Activated CD4-positive, alpha-beta T cell treated with anti-CD3 and anti-CD28 coated beads, Interleukin-2, amount 10 ng/mL, durations not matched to agents 7 days and 5 days (primary cell): ENCODE data around the gene OR1L1. TPM values are rescaled to one million over a fixed set of nuclear protein-coding genes. Genes with fewer than 3 reads are reported as not detected.

Experiments
- CTCF ChIA-PET: fragments of 350-600 bp; sonication (Branson Sonifier 250); formaldehyde crosslinking; loops from one replicate; lab custom pipeline; 2021; ENCODE audit warnings: antibody characterized with exemption; lab: Charles Lee
- POLR2A ChIA-PET: fragments of 350-600 bp; sonication (Branson Sonifier 250); formaldehyde crosslinking; loops from one replicate; lab custom pipeline; 2021; ENCODE audit warnings: antibody characterized with exemption; lab: Charles Lee
- DNase-seq: peaks from one replicate; pipeline ENCODE4 v3.0.0-alpha.2; 2020
- H3K27ac Mint-ChIP-seq: one replicate; pipeline ENCODE4 v1.8.0; 2021; ENCODE audit warnings: mild to moderate bottlenecking, moderate library complexity, mixed read lengths
- H3K27me3 Mint-ChIP-seq: one replicate; pipeline ENCODE4 v1.8.0; 2021; ENCODE audit warnings: mixed read lengths
- H3K36me3 Mint-ChIP-seq: one replicate; pipeline ENCODE4 v1.8.0; 2021; ENCODE audit warnings: low read depth, mixed read lengths
- H3K4me1 Mint-ChIP-seq: one replicate; pipeline ENCODE4 v1.8.0; 2021; ENCODE audit warnings: mixed read lengths
- H3K4me3 Mint-ChIP-seq: one replicate; pipeline ENCODE4 v1.8.0; 2021; ENCODE audit warnings: mild to moderate bottlenecking, moderate library complexity, mixed read lengths
- H3K9me3 Mint-ChIP-seq: one replicate; pipeline ENCODE4 v1.8.0; 2021; ENCODE audit warnings: mixed read lengths
- total RNA-seq, 2 experiments: library from RNA; stranded (reverse); gene quantifications; one replicate each; pipeline ENCODE4 v1.2.3, GENCODE V29; 2021

Gene OR1L1
- not detected for total RNA-seq

GRCh38 chr9:122661416-122661815 lies at the start of gene OR1L1:
Gene OR1L1, plus strand, starts transcription at chr9:122661716. Its CDS starts 0 bp downstream, at chr9:122661716.
- H3K4me1 Mint-ChIP-seq: no peaks in the 10 kb centered on the region
- H3K27ac Mint-ChIP-seq: no peak within 1 kb of the TSS
- H3K27me3 Mint-ChIP-seq: no peaks in the 10 kb centered on the region
- CTCF ChIA-PET: no interaction called here
- peaks cover under 1% of the 10 kb centered on the region for H3K9me3 Mint-ChIP-seq
- no peak for DNase-seq
- POLR2A ChIA-PET: no interaction called here
- H3K4me3 Mint-ChIP-seq: no peak within 1 kb of the TSS
- H3K36me3 Mint-ChIP-seq: no peaks in the 10 kb centered on the region

GRCh38 chr9:122614362-122614761 lies 47.2 kb upstream of the OR1L1 start, which contains the start of gene OR1Q1:
Gene OR1Q1, plus strand, starts transcription at chr9:122614738. Its CDS starts 0 bp downstream, at chr9:122614738.
- Mint-ChIP-seq H3K27ac (no peak within 1 kb of the TSS), H3K4me3 (no peak within 1 kb of the TSS), H3K4me1 (no peaks in the 10 kb centered on the region), H3K36me3 (no peaks in the 10 kb centered on the region), H3K27me3 (peaks cover 2% of the 10 kb centered on the region), H3K9me3 (no peaks in the 10 kb centered on the region)
- POLR2A ChIA-PET: no interaction called here
- DNase-seq: no peak
- CTCF ChIA-PET: no interaction called here

- Mint-ChIP-seq H3K27ac (no peak overlapping the region), H3K36me3 (no peaks in the 10 kb centered on the region), H3K4me3 (no peak overlapping the region), H3K4me1 (no peaks in the 10 kb centered on the region), H3K9me3 (no peaks in the 10 kb centered on the region), H3K27me3 (no peaks in the 10 kb centered on the region)
- CTCF ChIA-PET: interaction anchor here (0.6 kb wide), 1 partner anchor 240 kb away, joined by 3 read pairs; no protein-coding TSS in a partner anchor
- POLR2A ChIA-PET: no interaction called here
- DNase-seq: no peak
These were observed 41.5 kb upstream of the OR1L1 start for GRCh38 chr9:122619996-122620395.

GRCh38 chr9:122642226-122642625 lies 19.3 kb upstream of the OR1L1 start:
- Mint-ChIP-seq H3K4me1 (no peaks in the 10 kb centered on the region), H3K4me3 (no peak overlapping the region), H3K36me3 (no peaks in the 10 kb centered on the region), H3K27me3 (peaks cover 2% of the 10 kb centered on the region), H3K9me3 (peaks cover 2% of the 10 kb centered on the region), H3K27ac (no peak overlapping the region)
- ChIA-PET CTCF (no interaction called here), POLR2A (no interaction called here)
- no peak for DNase-seq

DNA sequence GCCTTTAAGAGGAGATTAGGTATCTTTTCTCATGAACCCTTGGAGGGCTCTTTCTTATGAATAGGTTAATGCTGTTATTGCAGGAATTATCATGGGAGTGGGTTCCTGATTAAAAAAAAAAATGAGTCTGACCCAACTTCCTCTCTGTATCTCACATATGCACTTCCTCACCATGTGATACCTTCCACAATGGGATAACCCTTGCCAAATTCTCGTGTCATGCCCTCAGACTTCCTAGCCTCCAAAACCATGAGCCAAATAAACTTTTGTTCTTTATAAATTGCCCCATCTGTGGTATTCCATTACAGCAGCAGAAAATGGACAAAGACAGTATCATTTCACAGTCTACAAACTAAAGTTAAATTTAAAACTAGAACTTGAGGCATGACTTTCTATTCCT lies 5.1 kb upstream of the OR1L1 start:
- no peaks in the 10 kb centered on the region for H3K36me3 Mint-ChIP-seq
- no peaks in the 10 kb centered on the region for H3K9me3 Mint-ChIP-seq
- H3K27ac Mint-ChIP-seq: no peak overlapping the region
- no peaks in the 10 kb centered on the region for H3K4me1 Mint-ChIP-seq
- ChIA-PET CTCF (no interaction called here), POLR2A (no interaction called here)
- no peak overlapping the region for H3K4me3 Mint-ChIP-seq
- H3K27me3 Mint-ChIP-seq: peaks cover 3% of the 10 kb centered on the region
- no peak for DNase-seq

DNA sequence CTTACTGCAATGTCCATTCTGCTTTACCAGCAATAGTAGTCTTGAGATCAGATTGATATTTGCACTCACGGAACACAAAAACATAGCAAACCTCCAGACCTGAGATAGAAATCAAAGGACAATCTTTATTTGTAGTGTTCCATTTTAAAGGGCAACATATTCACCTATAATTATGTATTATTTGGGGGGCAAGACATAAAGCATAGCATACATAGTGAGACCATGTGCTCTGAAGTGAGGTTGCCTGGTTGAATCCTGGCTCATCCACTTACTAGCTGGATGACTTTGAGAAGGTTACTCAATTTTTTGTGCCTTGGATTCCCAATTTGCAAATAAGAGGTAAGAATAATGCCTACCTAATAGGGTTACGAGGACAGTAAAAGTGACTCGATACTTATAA lies 4.0 kb upstream of the OR1L1 start, which contains the start of gene OR1B1:
Gene OR1B1 (minus strand): TSS at position 101 of the 400 bp plus-strand sequence.
- CTCF ChIA-PET: no interaction called here
- H3K36me3 Mint-ChIP-seq: no peaks in the 10 kb centered on the region
- POLR2A ChIA-PET: no interaction called here

GRCh38 chr9:122672481-122672880 lies 11.0 kb downstream of the OR1L1 start:
- CTCF ChIA-PET: no interaction called here
- H3K27me3 Mint-ChIP-seq: peaks cover 3% of the 10 kb centered on the region

More for the DNA sequence above, 4.0 kb upstream of the OR1L1 start, which contains the start of gene OR1B1:
- H3K4me1 Mint-ChIP-seq: no peaks in the 10 kb centered on the region
- DNase-seq: no peak
- no peak within 1 kb of the TSS for H3K4me3 Mint-ChIP-seq
- H3K27me3 Mint-ChIP-seq: peaks cover 3% of the 10 kb centered on the region
- no peak within 1 kb of the TSS for H3K27ac Mint-ChIP-seq
- no peaks in the 10 kb centered on the region for H3K9me3 Mint-ChIP-seq

DNA sequence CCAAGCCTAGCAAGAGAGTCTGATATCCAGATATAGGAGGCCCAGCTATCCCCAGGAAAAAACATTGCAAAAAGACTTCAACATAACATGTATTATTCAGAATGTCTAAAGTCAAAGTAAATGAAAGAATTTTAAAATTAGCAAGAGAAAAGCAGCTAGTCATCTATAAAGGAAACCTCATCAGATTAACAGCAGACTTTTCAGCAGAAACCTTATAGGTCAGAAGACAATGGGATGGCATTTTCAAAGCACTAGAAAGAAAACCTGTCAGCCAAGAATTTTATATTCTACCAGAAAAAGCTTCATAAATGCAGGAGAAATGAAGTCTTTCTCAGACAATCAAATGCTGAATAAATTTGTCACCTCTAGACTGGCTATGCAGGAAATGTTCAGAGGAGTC lies 23.3 kb downstream of the OR1L1 start:
- Mint-ChIP-seq H3K27me3 (peaks cover 2% of the 10 kb centered on the region), H3K9me3 (peaks cover 12% of the 10 kb centered on the region), H3K4me1 (no peaks in the 10 kb centered on the region), H3K36me3 (no peaks in the 10 kb centered on the region), H3K4me3 (no peak overlapping the region), H3K27ac (no peak overlapping the region)
- ChIA-PET CTCF (no interaction called here), POLR2A (no interaction called here)
- DNase-seq: no peak

More at GRCh38 chr9:122672481-122672880, 11.0 kb downstream of the OR1L1 start:
- Mint-ChIP-seq H3K4me1 (no peaks in the 10 kb centered on the region), H3K9me3 (peaks cover 8% of the 10 kb centered on the region), H3K4me3 (no peak overlapping the region), H3K36me3 (no peaks in the 10 kb centered on the region), H3K27ac (no peak overlapping the region)
- POLR2A ChIA-PET: no interaction called here
- no peak for DNase-seq

DNA sequence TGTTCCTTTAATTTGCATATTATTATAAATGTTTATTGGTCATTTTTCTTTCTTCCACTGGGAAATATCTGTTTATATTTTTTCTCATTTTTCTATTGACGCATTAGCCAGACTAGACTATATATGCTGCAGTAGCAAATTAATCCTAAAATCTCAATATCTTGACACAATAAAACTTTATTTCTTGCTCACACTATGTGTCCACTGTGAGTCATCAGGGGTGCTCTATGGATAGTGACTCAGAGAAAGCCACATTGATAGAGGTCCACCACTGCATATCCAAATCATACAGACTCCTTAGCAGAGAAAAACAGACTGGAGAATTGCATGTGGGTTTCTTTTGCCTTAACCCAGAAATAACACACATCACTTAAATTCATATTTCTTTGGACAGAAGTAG lies 34.2 kb downstream of the OR1L1 start:
- H3K4me1 Mint-ChIP-seq: no peaks in the 10 kb centered on the region
- no peak overlapping the region for H3K27ac Mint-ChIP-seq
- DNase-seq: no peak
- H3K36me3 Mint-ChIP-seq: no peaks in the 10 kb centered on the region
- H3K4me3 Mint-ChIP-seq: no peak overlapping the region
- POLR2A ChIA-PET: no interaction called here
- CTCF ChIA-PET: no interaction called here
- H3K9me3 Mint-ChIP-seq: no peaks in the 10 kb centered on the region
- no peaks in the 10 kb centered on the region for H3K27me3 Mint-ChIP-seq

Other genes starting within 250 kb of the OR1L1 start
- not detected for gene OR1J1, start 183.8 kb upstream of the OR1L1 start, total RNA-seq
- not detected for gene OR1J2, start 150.9 kb upstream of the OR1L1 start, total RNA-seq
- gene OR1J4, start 142.6 kb upstream of the OR1L1 start, total RNA-seq: not detected
- not detected for gene OR1N1, start 134.4 kb upstream of the OR1L1 start, total RNA-seq
- gene OR1N2, start 108.6 kb upstream of the OR1L1 start, total RNA-seq: not detected
- gene OR1L8, start 78.3 kb upstream of the OR1L1 start, total RNA-seq: not detected
- gene OR1Q1, start 47.0 kb upstream of the OR1L1 start, total RNA-seq: not detected
- gene OR1B1, start 4.1 kb upstream of the OR1L1 start, total RNA-seq: under 1 TPM in 1 of 2 experiments, not detected in 1; 0.21 TPM
- gene OR1L3, start 13.4 kb downstream of the OR1L1 start, total RNA-seq: not detected
- not detected for gene OR1L4, start 62.3 kb downstream of the OR1L1 start, total RNA-seq
- not detected for gene OR1L6, start 80.6 kb downstream of the OR1L1 start, total RNA-seq
- gene OR5C1, start 127.2 kb downstream of the OR1L1 start, total RNA-seq: not detected
- gene OR1K1, start 138.4 kb downstream of the OR1L1 start, total RNA-seq: not detected
- gene PDCL, start 166.9 kb downstream of the OR1L1 start, total RNA-seq: 10 to 100 TPM; 22.4 to 25.2 TPM
- 10 to 100 TPM; 44.1 to 46.8 TPM for gene RC3H2, start 243.6 kb downstream of the OR1L1 start, total RNA-seq